ENCODE data around the gene YEATS2.

YEATS2 gene

GRCh38 chr3:183809270-183809669, 111.7 kb downstream of the YEATS2 start:
- no peak for DNase-seq (ENCODE audit: low read depth)
- no peak for TF ChIP-seq CTCF (conservative IDR thresholded peaks at IDR 0.05; ENCODE audit: low read depth, low read length)
- no peak overlapping the region for H3K4me3 ChIP-seq (ENCODE audit: low read depth, low read length)

- DNase-seq (ENCODE audit: low read depth), result no peak
- H3K4me3 ChIP-seq (ENCODE audit: low read depth, low read length), result no peak overlapping the region
- TF ChIP-seq CTCF (conservative IDR thresholded peaks at IDR 0.05; ENCODE audit: low read depth, low read length), result no peak
Measured at GRCh38 chr3:183810643-183811594, 113.3 kb downstream of the YEATS2 start.

GRCh38 chr3:183811638-183812037, 114.0 kb downstream of the YEATS2 start:
- TF ChIP-seq CTCF (conservative IDR thresholded peaks at IDR 0.05; ENCODE audit: low read depth, low read length), result no peak
- no peak for DNase-seq (ENCODE audit: low read depth)
- no peak overlapping the region for H3K4me3 ChIP-seq (ENCODE audit: low read depth, low read length)

- no peak for TF ChIP-seq CTCF (conservative IDR thresholded peaks at IDR 0.05; ENCODE audit: low read depth, low read length)
- no peak overlapping the region for H3K4me3 ChIP-seq (ENCODE audit: low read depth, low read length)
- no peak for DNase-seq (ENCODE audit: low read depth)
Measured at GRCh38 chr3:183812761-183813445, 115.3 kb downstream of the YEATS2 start.

GRCh38 chr3:183814240-183814639, 116.6 kb downstream of the YEATS2 start:
- TF ChIP-seq CTCF (conservative IDR thresholded peaks at IDR 0.05; ENCODE audit: low read depth, low read length), result no peak
- DNase-seq (ENCODE audit: low read depth), result no peak
- H3K4me3 ChIP-seq (ENCODE audit: low read depth, low read length), result no peak overlapping the region

- DNase-seq (ENCODE audit: low read depth), result no peak
- no peak overlapping the region for H3K4me3 ChIP-seq (ENCODE audit: low read depth, low read length)
- no peak for TF ChIP-seq CTCF (conservative IDR thresholded peaks at IDR 0.05; ENCODE audit: low read depth, low read length)
Measured at GRCh38 chr3:183815563-183815940, 118.0 kb downstream of the YEATS2 start.
